GM19351 (cell line): ENCODE data around the gene DENND2A.

Source experiments
- ATAC-seq: cut with Tn5 transposase; IDR thresholded peaks from one replicate; pipeline ENCODE4 v1.9.1; 2021; ENCODE audit warnings: mild to moderate bottlenecking, moderate library complexity; ENCODE audit not compliant: unreplicated experiment

The DENND2A gene

GRCh38 chr7:140476698-140477261 is 163.8 kb downstream of the DENND2A start:
- no peak for ATAC-seq

- no peak for ATAC-seq
Observed at GRCh38 chr7:140475747-140476333, 164.8 kb downstream of the DENND2A start.
